ENCODE results near the gene NBPF14. TPM values are rescaled to one million over a fixed set of nuclear protein-coding genes. Genes with fewer than 3 reads are reported as not detected.
"Not testable (repeated sequence)": the region's sequence is repeated elsewhere in the genome, so short reads cannot be mapped to it uniquely, and the experiment has no call there.

The NBPF14 gene
- total RNA-seq = 10 to 100 TPM; 29.7 to 59.3 (median 41.9) TPM

DNA sequence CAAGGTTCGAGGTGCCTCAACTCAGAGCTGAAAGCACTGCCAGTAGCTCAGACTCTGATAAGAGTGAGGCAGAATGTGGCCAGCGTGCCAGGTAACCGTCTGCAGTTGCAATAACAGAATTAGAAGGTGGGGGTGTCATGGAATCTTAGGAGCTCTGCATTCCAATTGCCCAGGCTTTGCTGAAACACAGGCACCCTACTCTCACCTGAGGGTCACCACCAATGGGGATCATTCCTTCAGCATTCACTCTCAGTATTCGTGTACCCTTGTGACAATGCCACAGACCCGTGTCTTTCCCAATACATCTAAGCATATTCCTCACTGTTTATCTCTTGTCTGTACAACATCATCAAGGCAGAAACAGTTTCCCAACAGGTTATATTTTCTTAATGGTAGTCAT is at the start of gene NBPF14:
TSS of gene NBPF14 (minus strand) at position 101 of the 400 bp plus-strand sequence. CDS start 294 bp downstream, outside the sequence.
- intact Hi-C loops (cut with DNase I; ENCODE audit: low total_unique reads); H3K27ac ChIP-seq; DNase-seq (ENCODE audit: low spot score in 2 of 2); H3K27me3 ChIP-seq; H3K36me3 ChIP-seq; H3K4me1 ChIP-seq; H3K4me3 ChIP-seq; H3K9me3 ChIP-seq: not testable (repeated sequence)

DNA sequence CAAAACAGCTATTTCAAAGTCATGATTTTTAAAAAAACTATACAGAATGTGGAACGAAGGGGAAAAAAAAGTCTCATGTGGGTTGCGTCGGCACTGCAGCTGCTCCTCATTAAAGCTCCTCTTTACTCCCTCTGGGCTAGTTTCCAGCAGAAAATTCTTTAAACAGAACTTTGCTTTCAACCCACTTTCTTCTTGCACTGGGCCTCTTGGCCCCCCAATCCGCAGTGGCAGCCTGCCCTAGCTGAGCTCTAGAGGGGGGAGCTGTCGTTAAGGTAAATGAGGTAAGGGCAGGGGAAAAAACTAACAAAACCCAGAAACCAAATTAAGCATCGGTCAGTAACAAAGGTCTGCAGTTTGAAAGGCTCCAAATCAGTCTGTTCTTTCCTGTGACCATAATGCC is 29.6 kb upstream of the NBPF14 start:
- intact Hi-C loops (cut with DNase I; ENCODE audit: low total_unique reads); H3K9me3 ChIP-seq; H3K27me3 ChIP-seq; H3K36me3 ChIP-seq; H3K27ac ChIP-seq; H3K4me1 ChIP-seq; H3K4me3 ChIP-seq; DNase-seq (ENCODE audit: low spot score in 2 of 2): not testable (repeated sequence)

DNA sequence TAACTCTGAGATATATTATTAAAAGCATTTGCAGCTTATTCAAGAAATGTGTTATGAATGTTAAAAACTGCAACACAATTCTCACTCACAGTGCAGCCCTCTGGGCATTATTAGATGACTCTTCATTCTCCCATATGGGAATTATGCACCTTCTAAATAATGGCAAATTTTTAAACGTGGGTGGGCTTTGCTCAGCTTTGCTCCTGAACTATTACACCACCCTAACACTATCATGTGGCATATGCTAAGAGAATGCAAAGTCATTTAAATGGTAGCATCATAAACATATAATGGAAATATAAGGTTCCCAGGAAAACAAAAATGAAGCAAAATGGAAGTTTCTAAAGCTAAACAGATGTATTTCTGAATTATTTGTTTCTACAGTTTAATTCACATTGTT is 22.4 kb upstream of the NBPF14 start:
- H3K27me3 ChIP-seq; H3K4me1 ChIP-seq; DNase-seq (ENCODE audit: low spot score in 2 of 2); H3K36me3 ChIP-seq; H3K4me3 ChIP-seq; H3K9me3 ChIP-seq; intact Hi-C loops (cut with DNase I; ENCODE audit: low total_unique reads); H3K27ac ChIP-seq: not testable (repeated sequence)

DNA sequence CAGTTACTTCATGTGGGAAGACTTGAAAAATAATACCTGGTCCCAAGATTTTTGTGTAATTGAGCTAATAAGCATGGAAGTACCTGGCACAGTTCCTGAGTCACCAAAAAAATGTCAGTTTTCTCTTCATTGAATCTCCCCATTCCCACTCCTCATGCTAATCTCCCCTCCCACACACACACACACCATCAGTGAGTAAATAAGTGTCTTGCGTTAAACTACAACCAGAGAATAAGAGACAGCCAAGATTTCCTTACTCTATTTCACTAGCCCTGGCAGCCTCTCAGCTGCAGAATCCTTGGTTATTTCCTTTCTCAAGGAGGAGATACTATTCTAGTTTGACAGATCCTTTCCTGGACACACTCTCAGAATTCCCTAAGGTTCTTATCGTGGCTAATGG is 9.5 kb upstream of the NBPF14 start:
- H3K27me3 ChIP-seq; DNase-seq (ENCODE audit: low spot score in 2 of 2); H3K36me3 ChIP-seq; H3K4me1 ChIP-seq; H3K4me3 ChIP-seq; H3K27ac ChIP-seq; intact Hi-C loops (cut with DNase I; ENCODE audit: low total_unique reads); H3K9me3 ChIP-seq: not testable (repeated sequence)

- H3K36me3 ChIP-seq; H3K4me3 ChIP-seq; H3K4me1 ChIP-seq; H3K9me3 ChIP-seq; intact Hi-C loops (cut with DNase I; ENCODE audit: low total_unique reads); H3K27me3 ChIP-seq; DNase-seq (ENCODE audit: low spot score in 2 of 2); H3K27ac ChIP-seq: not testable (repeated sequence)
These were observed 451 bp downstream of the NBPF14 start for GRCh38 chr1:148595360-148595759.

DNA sequence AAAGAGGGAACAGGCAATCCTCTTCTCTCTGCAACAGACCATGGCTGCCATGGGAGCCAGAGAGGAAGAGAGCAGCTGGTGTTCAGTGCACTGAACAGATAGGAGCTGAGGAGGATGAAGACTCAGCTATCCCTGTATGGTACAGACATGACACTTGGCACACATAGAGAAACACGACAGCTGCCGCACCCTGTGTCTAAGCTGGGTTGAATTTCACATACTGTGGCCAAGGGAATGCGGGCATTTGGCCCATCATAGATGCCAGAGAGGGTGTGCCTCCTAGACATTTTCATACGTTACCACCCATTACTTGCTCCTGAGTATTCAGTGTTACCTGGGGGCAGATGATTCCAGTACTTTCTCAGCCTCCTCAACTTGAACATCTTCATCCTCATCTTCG is 4.7 kb downstream of the NBPF14 start:
- H3K4me1 ChIP-seq; H3K27me3 ChIP-seq; H3K4me3 ChIP-seq; DNase-seq (ENCODE audit: low spot score in 2 of 2); H3K27ac ChIP-seq; H3K36me3 ChIP-seq; H3K9me3 ChIP-seq; intact Hi-C loops (cut with DNase I; ENCODE audit: low total_unique reads): not testable (repeated sequence)

- H3K4me3 ChIP-seq; intact Hi-C loops (cut with DNase I; ENCODE audit: low total_unique reads); H3K27ac ChIP-seq; DNase-seq (ENCODE audit: low spot score in 2 of 2); H3K27me3 ChIP-seq; H3K36me3 ChIP-seq; H3K9me3 ChIP-seq; H3K4me1 ChIP-seq: not testable (repeated sequence)
These were observed 63.7 kb downstream of the NBPF14 start for GRCh38 chr1:148532158-148532557.

DNA sequence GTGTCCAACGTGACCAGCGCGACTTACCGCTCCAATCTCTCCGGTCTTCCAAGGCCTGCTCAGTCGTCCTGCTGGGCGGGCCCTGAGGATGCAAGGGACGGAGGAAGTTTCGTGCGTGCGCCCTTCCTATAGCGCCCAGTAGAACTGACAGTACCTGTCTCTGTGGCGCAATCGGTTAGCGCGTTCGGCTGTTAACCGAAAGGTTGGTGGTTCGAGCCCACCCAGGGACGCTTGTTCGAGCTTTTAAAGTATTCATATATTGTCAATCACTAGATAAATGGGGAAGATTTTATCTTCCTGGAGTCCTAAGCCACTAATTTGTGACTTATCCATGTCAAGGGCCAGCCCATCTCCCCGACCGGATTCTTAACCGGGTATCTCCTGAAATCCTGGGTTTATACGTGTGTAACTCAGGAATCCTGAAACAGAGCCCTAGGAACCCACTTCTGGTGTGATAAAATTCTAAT is 66.7 kb downstream of the NBPF14 start:
- peak overlapping the region; percentile 17 to 56 (median 40) for H3K4me3 ChIP-seq
- intact Hi-C loops (cut with DNase I; ENCODE audit: low total_unique reads); H3K9me3 ChIP-seq; H3K36me3 ChIP-seq; H3K27me3 ChIP-seq; H3K4me1 ChIP-seq: not testable (repeated sequence)
- peak in 1 of 3 donors; percentile 19 for TF ChIP-seq POLR2AphosphoS5 (IDR thresholded peaks at IDR 0.05)
- DNase-seq (ENCODE audit: low spot score in 2 of 2) = peak; percentile 54 to 69
- peak overlapping the region; percentile 60 to 75 for H3K27ac ChIP-seq

- H3K4me1 ChIP-seq; DNase-seq (ENCODE audit: low spot score in 2 of 2); intact Hi-C loops (cut with DNase I; ENCODE audit: low total_unique reads); H3K36me3 ChIP-seq; H3K27me3 ChIP-seq; H3K9me3 ChIP-seq: not testable (repeated sequence)
- Histone ChIP-seq H3K4me3 (peak overlapping the region; percentile 17 to 56 (median 40)), H3K27ac (peak overlapping the region; percentile 60 to 75)
These were observed 67.2 kb downstream of the NBPF14 start for GRCh38 chr1:148528591-148528990.

GRCh38 chr1:148526587-148526986 is 69.2 kb downstream of the NBPF14 start:
- intact Hi-C loops (cut with DNase I; ENCODE audit: low total_unique reads); H3K27me3 ChIP-seq; DNase-seq (ENCODE audit: low spot score in 2 of 2); H3K27ac ChIP-seq; H3K36me3 ChIP-seq; H3K4me1 ChIP-seq; H3K4me3 ChIP-seq; H3K9me3 ChIP-seq: not testable (repeated sequence)

GRCh38 chr1:148523205-148524144 is 72.3 kb downstream of the NBPF14 start:
- DNase-seq (ENCODE audit: low spot score in 2 of 2); H3K27me3 ChIP-seq; H3K36me3 ChIP-seq; H3K9me3 ChIP-seq; H3K27ac ChIP-seq; H3K4me1 ChIP-seq; intact Hi-C loops (cut with DNase I; ENCODE audit: low total_unique reads): not testable (repeated sequence)
- peak overlapping the region in 2 of 3 donors; percentile 46 to 67 for H3K4me3 ChIP-seq

Measured in breast epithelium (tissue), 4 donors.